ENCODE data around the gene RNF135.

DNA sequence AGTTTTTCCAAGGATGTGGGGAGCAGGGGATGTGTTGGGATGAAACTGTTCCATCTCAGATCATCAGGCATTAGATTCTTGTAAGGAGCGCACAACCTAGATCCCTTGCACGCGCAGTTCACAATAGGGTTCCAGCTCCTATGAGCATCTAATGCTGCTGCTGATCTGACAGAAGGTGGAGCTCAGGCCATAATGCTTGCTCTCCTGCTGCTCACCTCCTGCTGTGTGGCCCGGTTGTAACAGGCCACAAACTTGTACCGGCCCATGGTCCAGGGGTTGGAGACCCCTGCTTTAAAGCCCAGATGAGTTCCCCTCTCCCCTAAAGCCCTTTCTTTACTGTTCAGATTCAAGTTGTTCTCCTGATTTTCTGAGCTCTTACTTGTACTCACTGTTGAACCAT lies 44.8 kb downstream of the RNF135 start:
- no peak for TF ChIP-seq RFX5 (IDR thresholded peaks at IDR 0.05)
- TF ChIP-seq EP300 (IDR thresholded peaks at IDR 0.05) = no peak
- TF ChIP-seq, protein P1, sequence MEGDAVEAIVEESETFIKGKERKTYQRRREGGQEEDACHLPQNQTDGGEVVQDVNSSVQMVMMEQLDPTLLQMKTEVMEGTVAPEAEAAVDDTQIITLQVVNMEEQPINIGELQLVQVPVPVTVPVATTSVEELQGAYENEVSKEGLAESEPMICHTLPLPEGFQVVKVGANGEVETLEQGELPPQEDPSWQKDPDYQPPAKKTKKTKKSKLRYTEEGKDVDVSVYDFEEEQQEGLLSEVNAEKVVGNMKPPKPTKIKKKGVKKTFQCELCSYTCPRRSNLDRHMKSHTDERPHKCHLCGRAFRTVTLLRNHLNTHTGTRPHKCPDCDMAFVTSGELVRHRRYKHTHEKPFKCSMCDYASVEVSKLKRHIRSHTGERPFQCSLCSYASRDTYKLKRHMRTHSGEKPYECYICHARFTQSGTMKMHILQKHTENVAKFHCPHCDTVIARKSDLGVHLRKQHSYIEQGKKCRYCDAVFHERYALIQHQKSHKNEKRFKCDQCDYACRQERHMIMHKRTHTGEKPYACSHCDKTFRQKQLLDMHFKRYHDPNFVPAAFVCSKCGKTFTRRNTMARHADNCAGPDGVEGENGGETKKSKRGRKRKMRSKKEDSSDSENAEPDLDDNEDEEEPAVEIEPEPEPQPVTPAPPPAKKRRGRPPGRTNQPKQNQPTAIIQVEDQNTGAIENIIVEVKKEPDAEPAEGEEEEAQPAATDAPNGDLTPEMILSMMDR (IDR thresholded peaks at IDR 0.05) = no peak
- no peak for TF ChIP-seq NPAS2 (CRISPR knock-in tag; IDR thresholded peaks at IDR 0.05; ENCODE audit: borderline replicate concordance)
- no peak for TF ChIP-seq JUNB (IDR thresholded peaks at IDR 0.05)
- no peak for TF ChIP-seq CHD4 (IDR thresholded peaks at IDR 0.05; ENCODE audit: borderline replicate concordance)
- TF ChIP-seq, protein P2, sequence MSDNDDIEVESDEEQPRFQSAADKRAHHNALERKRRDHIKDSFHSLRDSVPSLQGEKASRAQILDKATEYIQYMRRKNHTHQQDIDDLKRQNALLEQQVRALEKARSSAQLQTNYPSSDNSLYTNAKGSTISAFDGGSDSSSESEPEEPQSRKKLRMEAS (IDR thresholded peaks at IDR 0.05) = no peak
- TF ChIP-seq KDM1A (IDR thresholded peaks at IDR 0.05; ENCODE audit: low read depth) = no peak
- no peak for TF ChIP-seq POLR2A (IDR thresholded peaks at IDR 0.05; ENCODE audit: low read length)
- TF ChIP-seq CEBPB (IDR thresholded peaks at IDR 0.05) = no peak
- TF ChIP-seq ZSCAN20 (CRISPR knock-in tag; IDR thresholded peaks at IDR 0.05) = no peak
- TF ChIP-seq, protein P3, sequence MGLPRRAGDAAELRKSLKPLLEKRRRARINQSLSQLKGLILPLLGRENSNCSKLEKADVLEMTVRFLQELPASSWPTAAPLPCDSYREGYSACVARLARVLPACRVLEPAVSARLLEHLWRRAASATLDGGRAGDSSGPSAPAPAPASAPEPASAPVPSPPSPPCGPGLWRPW (IDR thresholded peaks at IDR 0.05) = no peak
- no peak for TF ChIP-seq HEYL (CRISPR knock-in tag; IDR thresholded peaks at IDR 0.05)

Measured in A549 (cell line).